GM18520 (cell line): ENCODE results near the gene SLC13A3.

Experiments used
- ATAC-seq: cut with Tn5 transposase; IDR thresholded peaks from one replicate; pipeline ENCODE4 v1.9.1; 2021; ENCODE audit not compliant: unreplicated experiment

SLC13A3 gene

GRCh38 chr20:46651091-46651962 is at the start of gene SLC13A3:
Gene SLC13A3, minus strand, starts transcription at chr20:46651459. Its CDS starts 38 bp downstream, at chr20:46651421.
- no peak for ATAC-seq

- no peak for ATAC-seq
These were observed 49.8 kb upstream of the SLC13A3 start for GRCh38 chr20:46701057-46701456.

- no peak for ATAC-seq
These were observed 49.2 kb upstream of the SLC13A3 start for GRCh38 chr20:46700481-46700880.

GRCh38 chr20:46699651-46700359 is 48.5 kb upstream of the SLC13A3 start:
- ATAC-seq, result no peak

GRCh38 chr20:46698788-46699187 is 47.5 kb upstream of the SLC13A3 start:
- no peak for ATAC-seq

GRCh38 chr20:46696791-46697279 is 45.6 kb upstream of the SLC13A3 start:
- no peak for ATAC-seq

- ATAC-seq, result no peak
These were observed 44.6 kb upstream of the SLC13A3 start for GRCh38 chr20:46695892-46696291.

- no peak for ATAC-seq
These were observed 43.2 kb upstream of the SLC13A3 start for GRCh38 chr20:46694484-46694883.

- ATAC-seq, result no peak
These were observed 39.9 kb upstream of the SLC13A3 start for GRCh38 chr20:46691196-46691595.

GRCh38 chr20:46690219-46691106 is 39.2 kb upstream of the SLC13A3 start:
- ATAC-seq, result no peak

GRCh38 chr20:46689754-46690085 is 38.5 kb upstream of the SLC13A3 start:
- no peak for ATAC-seq

GRCh38 chr20:46689082-46689753 is 38.0 kb upstream of the SLC13A3 start, which contains the start of gene TP53RK:
Gene TP53RK, minus strand, starts transcription at chr20:46689444. Its CDS starts 30 bp downstream, at chr20:46689414.
- ATAC-seq, result peak; percentile 89

- no peak for ATAC-seq
These were observed 37.2 kb upstream of the SLC13A3 start for GRCh38 chr20:46688151-46689081.

- no peak for ATAC-seq
These were observed 32.9 kb upstream of the SLC13A3 start for GRCh38 chr20:46683939-46684750.

GRCh38 chr20:46683668-46683938 is 32.3 kb upstream of the SLC13A3 start:
- no peak for ATAC-seq

GRCh38 chr20:46683011-46683667 is 31.9 kb upstream of the SLC13A3 start:
- no peak for ATAC-seq

- no peak for ATAC-seq
These were observed 31.0 kb upstream of the SLC13A3 start for GRCh38 chr20:46682063-46682821.
